ENCODE measurements around the gene SGO2.
"Not testable (repeated sequence)": the region's sequence is repeated elsewhere in the genome, so short reads cannot be mapped to it uniquely, and the experiment has no call there.

SGO2 gene

GRCh38 chr2:200624026-200624425, 98.0 kb downstream of the SGO2 start:
- no peak for DNase-seq

DNA sequence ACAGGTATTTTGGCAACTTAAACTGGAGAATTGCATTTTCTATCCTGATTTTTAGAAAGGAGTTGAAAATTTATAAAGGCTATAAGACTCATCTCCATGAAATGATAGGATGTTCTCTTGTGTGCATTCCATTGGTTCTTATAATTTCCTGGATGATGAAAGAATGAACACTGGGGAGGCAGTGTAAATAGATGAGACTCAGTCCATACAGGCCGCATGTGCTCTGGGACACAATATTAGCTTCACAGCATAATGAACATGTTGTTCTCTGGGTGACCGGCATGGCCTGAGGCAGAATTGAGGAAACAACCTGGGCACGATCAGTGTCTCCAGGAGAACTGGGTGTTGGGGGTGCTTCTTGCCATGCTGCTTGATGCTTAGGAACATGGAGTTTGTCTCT, 98.7 kb downstream of the SGO2 start:
- no peak for DNase-seq

DNA sequence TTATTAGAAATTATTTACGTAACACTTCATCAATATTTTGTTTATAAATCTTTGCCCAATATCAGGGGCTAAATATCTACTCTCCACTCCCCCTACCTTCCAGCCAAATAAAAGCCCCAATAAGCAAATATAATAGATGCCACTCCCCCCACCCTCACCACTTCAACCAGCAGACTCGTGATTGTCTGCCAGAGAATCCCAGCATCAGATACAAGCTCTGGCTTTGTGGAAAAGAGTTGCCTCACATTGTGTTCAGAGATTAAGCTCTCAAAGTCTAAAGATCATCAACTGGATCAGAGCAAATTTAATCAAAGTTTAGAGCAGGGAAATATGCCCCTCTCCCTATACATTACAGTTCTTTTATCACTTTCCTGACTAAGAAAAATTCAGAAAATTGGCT, 99.3 kb downstream of the SGO2 start:
- DNase-seq, result no peak

DNA sequence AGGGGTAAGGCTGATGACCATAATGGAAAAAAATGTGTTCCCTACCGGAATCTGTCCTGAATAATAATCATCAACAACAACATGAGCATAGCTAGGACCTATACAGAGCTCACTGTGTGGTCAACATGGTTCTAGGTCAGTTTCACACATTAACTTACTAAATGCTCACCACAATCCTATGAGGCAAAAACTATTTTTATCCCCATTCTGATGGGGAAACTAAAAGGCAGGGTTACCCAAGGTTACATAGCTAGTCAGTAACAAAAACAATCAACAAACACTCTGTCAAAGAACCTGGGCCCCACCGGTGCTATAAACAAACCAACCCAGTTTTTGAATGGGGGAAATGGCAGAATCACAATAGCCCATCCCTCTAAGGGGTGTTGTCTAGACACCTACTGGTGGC, 100.0 kb downstream of the SGO2 start:
- no peak for DNase-seq

GRCh38 chr2:200627110-200627770, 101.2 kb downstream of the SGO2 start:
- DNase-seq, result no peak

- DNase-seq, result not testable (repeated sequence)
Observed at GRCh38 chr2:200628461-200628860, 102.5 kb downstream of the SGO2 start.

DNA sequence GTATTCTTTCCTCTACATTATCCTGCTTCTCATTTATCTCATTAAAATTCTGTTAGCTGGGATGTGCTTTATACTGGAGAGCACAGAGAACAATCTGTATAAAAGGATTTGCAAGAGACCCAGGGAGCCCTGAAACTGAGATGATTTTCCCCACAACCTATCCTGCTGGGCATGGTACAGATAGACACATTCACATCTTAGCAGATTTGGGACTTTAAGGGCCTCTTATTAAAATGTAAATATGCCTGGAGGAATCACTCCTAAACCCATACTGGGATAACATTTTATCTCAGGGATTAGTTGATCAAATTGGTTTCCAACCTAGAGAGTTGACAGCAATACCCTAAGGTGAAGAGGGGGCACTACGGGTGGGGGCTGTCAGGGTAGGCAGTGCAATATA, 105.3 kb downstream of the SGO2 start:
- DNase-seq, result no peak
